Liver (tissue), 3 donors: ENCODE data around the gene TIMM17A.
A peak's percentile ranks its signal among the peaks of the same experiment; 100 is the strongest.

Experiments
- CTCF ChIP-seq: fragments of 150-350 bp; IDR thresholded peaks from 2 replicates; pipeline ENCODE4 v1.5.1; 2017; ENCODE audit warnings: improper control_type of control experiment, low read depth, low read length; ENCODE audit not compliant: missing input control
- EGR1 ChIP-seq, 2 donors: IDR thresholded peaks; 2 replicates each; pipeline ENCODE4 v1.6.1; 2016 to 2018; ENCODE audit warnings: antibody characterized with exemption in 2 of 2, low read depth in 2 of 2
- RAD21 ChIP-seq, 2 donors: IDR thresholded peaks; 2 replicates each; pipeline ENCODE4 v1.6.1; 2016; ENCODE audit warnings: antibody characterized with exemption in 2 of 2, mild to moderate bottlenecking in 2 of 2
- TAF1 ChIP-seq: conservative IDR thresholded peaks from 2 replicates; pipeline ENCODE4 v1.6.1; 2016; ENCODE audit warnings: antibody characterized with exemption, mild to moderate bottlenecking
- YY1 ChIP-seq: IDR thresholded peaks from 2 replicates; pipeline ENCODE4 v1.6.1; 2016; ENCODE audit warnings: antibody characterized with exemption, mild to moderate bottlenecking
- TF ChIP-seq, protein P1 (sequence below): IDR thresholded peaks from 2 replicates; pipeline ENCODE4 v1.6.1; 2016; ENCODE audit warnings: antibody characterized with exemption, mild to moderate bottlenecking
- TF ChIP-seq, protein P2 (sequence below): IDR thresholded peaks from 2 replicates; pipeline ENCODE4 v1.6.1; 2016; ENCODE audit warnings: antibody characterized with exemption
- donor health status: healthy.
- donor health status: healthy.

- TF ChIP-seq, protein P1, sequence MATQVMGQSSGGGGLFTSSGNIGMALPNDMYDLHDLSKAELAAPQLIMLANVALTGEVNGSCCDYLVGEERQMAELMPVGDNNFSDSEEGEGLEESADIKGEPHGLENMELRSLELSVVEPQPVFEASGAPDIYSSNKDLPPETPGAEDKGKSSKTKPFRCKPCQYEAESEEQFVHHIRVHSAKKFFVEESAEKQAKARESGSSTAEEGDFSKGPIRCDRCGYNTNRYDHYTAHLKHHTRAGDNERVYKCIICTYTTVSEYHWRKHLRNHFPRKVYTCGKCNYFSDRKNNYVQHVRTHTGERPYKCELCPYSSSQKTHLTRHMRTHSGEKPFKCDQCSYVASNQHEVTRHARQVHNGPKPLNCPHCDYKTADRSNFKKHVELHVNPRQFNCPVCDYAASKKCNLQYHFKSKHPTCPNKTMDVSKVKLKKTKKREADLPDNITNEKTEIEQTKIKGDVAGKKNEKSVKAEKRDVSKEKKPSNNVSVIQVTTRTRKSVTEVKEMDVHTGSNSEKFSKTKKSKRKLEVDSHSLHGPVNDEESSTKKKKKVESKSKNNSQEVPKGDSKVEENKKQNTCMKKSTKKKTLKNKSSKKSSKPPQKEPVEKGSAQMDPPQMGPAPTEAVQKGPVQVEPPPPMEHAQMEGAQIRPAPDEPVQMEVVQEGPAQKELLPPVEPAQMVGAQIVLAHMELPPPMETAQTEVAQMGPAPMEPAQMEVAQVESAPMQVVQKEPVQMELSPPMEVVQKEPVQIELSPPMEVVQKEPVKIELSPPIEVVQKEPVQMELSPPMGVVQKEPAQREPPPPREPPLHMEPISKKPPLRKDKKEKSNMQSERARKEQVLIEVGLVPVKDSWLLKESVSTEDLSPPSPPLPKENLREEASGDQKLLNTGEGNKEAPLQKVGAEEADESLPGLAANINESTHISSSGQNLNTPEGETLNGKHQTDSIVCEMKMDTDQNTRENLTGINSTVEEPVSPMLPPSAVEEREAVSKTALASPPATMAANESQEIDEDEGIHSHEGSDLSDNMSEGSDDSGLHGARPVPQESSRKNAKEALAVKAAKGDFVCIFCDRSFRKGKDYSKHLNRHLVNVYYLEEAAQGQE, result no peak
- TF ChIP-seq RAD21 (IDR thresholded peaks at IDR 0.05) (no peak), CTCF (no peak), TAF1 (no peak), YY1 (no peak), EGR1 (IDR thresholded peaks at IDR 0.05; ENCODE audit: low read depth in 2 of 2) (peak in 1 of 2 donors; percentile 14)
- TF ChIP-seq, protein P2, sequence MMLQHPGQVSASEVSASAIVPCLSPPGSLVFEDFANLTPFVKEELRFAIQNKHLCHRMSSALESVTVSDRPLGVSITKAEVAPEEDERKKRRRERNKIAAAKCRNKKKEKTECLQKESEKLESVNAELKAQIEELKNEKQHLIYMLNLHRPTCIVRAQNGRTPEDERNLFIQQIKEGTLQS, result no peak
These were observed 27.5 kb downstream of the TIMM17A start, which contains the start of gene RNPEP for GRCh38 chr1:201982623-201983379.
